Ectodermal cell (in vitro differentiated cells): ENCODE measurements around the gene DHCR7.

Experiments used
- H3K27ac ChIP-seq: 2 replicates; pipeline ENCODE4 v1.7.0; 2013; ENCODE audit warnings: mild to moderate bottlenecking, low read depth, low read length; ENCODE audit not compliant: insufficient read depth, poor library complexity, severe bottlenecking
- H3K27me3 ChIP-seq: 2 replicates; pipeline ENCODE4 v1.7.0; 2013; ENCODE audit warnings: mild to moderate bottlenecking, low read length; ENCODE audit not compliant: insufficient read depth, control insufficient read depth, poor library complexity, severe bottlenecking
- H3K36me3 ChIP-seq: one replicate; pipeline ENCODE4 v1.7.0; 2013; ENCODE audit warnings: low read length; ENCODE audit not compliant: control insufficient read depth, insufficient read depth
- H3K4me1 ChIP-seq: one replicate; pipeline ENCODE4 v1.7.0; 2013; ENCODE audit warnings: low read length; ENCODE audit not compliant: control insufficient read depth, insufficient read depth
- H3K4me3 ChIP-seq: 2 replicates; pipeline ENCODE4 v1.7.0; 2013; ENCODE audit warnings: low read depth, low read length, control low read depth; ENCODE audit not compliant: insufficient read depth
- H3K9me3 ChIP-seq: 2 replicates; pipeline ENCODE4 v1.7.0; 2013; ENCODE audit warnings: mild to moderate bottlenecking, low read length, moderate library complexity; ENCODE audit not compliant: control insufficient read depth
- WGBS, 2 experiments: methylation state at CpG; one replicate each; pipeline ENCODE4 v1.1.7; 2013; ENCODE audit warnings: missing lambda C conversion rate in 2 of 2; 5-methylcytosine and 5-hydroxymethylcytosine counted together

Gene DHCR7

GRCh38 chr11:71418643-71419042 is 29.6 kb downstream of the DHCR7 start:
- H3K27ac ChIP-seq, result no peak overlapping the region

DNA sequence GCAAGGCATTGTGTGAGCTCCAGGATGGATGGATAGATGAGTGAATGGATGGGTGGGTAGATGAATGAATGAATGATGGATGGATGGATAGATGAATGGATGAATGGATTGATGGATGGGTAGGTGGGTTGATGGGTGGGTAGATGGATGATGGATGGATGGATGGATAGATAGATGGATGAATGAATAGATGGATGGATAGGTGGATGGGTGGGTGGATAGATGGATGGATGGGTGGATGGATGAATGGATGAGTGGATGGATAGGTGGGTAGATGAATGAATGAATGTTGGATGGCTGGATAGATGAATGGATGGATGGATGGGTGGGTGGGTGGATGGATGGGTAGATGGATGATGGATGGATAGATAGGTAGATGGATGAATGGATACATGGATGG is 33.5 kb downstream of the DHCR7 start:
- H3K36me3 ChIP-seq, result no peaks in the 10 kb centered on the region
- H3K9me3 ChIP-seq, result no peaks in the 10 kb centered on the region
- no peaks in the 10 kb centered on the region for H3K27me3 ChIP-seq
- H3K4me3 ChIP-seq, result no peak overlapping the region
- H3K27ac ChIP-seq, result no peak overlapping the region
- H3K4me1 ChIP-seq, result no peaks in the 10 kb centered on the region

More at GRCh38 chr11:71418643-71419042, 29.6 kb downstream of the DHCR7 start:
- H3K36me3 ChIP-seq, result no peaks in the 10 kb centered on the region
- H3K27me3 ChIP-seq, result no peaks in the 10 kb centered on the region
- H3K4me3 ChIP-seq, result no peak overlapping the region
- no peaks in the 10 kb centered on the region for H3K9me3 ChIP-seq
- 87 to 91% methylated on average over 8 of the region's 8 CpGs for WGBS, 2 experiments
- H3K4me1 ChIP-seq, result no peaks in the 10 kb centered on the region

GRCh38 chr11:71410363-71410966 is 37.7 kb downstream of the DHCR7 start:
- no peak overlapping the region for H3K27ac ChIP-seq
- WGBS, 2 experiments, result 80 to 81% methylated on average over 7 of the region's 7 CpGs
- H3K4me1 ChIP-seq, result no peaks in the 10 kb centered on the region
- no peaks in the 10 kb centered on the region for H3K36me3 ChIP-seq
- H3K9me3 ChIP-seq, result no peaks in the 10 kb centered on the region
- no peaks in the 10 kb centered on the region for H3K27me3 ChIP-seq
- no peak overlapping the region for H3K4me3 ChIP-seq

- Histone ChIP-seq H3K4me3 (no peak overlapping the region), H3K9me3 (no peaks in the 10 kb centered on the region), H3K27ac (no peak overlapping the region), H3K27me3 (no peaks in the 10 kb centered on the region), H3K36me3 (no peaks in the 10 kb centered on the region), H3K4me1 (no peaks in the 10 kb centered on the region)
- whole genome bisulfite sequencing, 2 experiments, result 82 to 83% methylated on average over 4 to 7 of the region's 7 CpGs
These were observed 39.4 kb downstream of the DHCR7 start for GRCh38 chr11:71408826-71409225.

DNA sequence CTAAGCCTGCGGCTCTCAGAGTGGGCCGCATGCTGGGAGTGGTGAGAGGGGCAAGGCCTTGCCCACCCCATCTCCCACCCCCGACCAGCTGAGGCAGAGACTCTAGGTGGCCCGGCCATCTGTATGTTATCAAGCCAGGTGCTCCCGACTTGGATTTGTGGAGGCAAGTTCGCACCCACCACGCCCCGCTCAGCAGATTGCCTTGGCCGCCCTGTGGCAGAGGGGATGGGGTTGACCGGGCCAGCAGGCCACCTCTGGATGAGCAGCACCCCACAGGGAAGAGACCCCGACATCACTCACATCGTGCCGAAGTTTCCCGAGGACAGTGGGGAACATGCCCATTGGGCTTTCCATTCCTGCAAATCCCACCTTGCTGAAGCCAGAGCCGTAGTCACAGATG is 40.8 kb downstream of the DHCR7 start:
- no peak overlapping the region for H3K27ac ChIP-seq
- no peaks in the 10 kb centered on the region for H3K27me3 ChIP-seq
- WGBS, 2 experiments, result 87% methylated on average over 15 of the region's 15 CpGs
- H3K9me3 ChIP-seq, result no peaks in the 10 kb centered on the region
- no peaks in the 10 kb centered on the region for H3K4me1 ChIP-seq
- H3K4me3 ChIP-seq, result no peak overlapping the region
- H3K36me3 ChIP-seq, result no peaks in the 10 kb centered on the region

DNA sequence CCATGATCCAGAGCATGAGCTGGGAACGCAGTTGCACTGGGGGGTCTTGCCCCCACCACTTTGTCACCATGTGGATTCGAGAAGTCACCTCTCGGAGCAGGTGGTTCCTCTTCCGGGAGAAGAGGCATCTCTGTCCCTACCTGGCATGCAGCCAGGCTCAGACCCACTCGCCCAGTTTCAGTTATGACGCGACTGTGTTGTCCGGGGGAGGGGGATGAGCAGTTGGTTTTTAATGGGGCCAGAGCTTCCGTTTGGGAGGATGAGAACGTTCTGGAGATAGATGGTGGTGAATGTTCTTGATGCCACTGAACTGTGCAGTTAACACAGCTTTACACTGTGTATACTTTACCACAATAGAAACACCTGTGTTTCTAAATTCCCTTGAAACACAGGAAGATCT is 41.5 kb downstream of the DHCR7 start:
- no peaks in the 10 kb centered on the region for H3K36me3 ChIP-seq
- H3K4me3 ChIP-seq, result no peak overlapping the region
- WGBS, 2 experiments, result 93 to 97% methylated on average over 10 of the region's 10 CpGs
- no peaks in the 10 kb centered on the region for H3K4me1 ChIP-seq
- no peaks in the 10 kb centered on the region for H3K27me3 ChIP-seq
- no peak overlapping the region for H3K27ac ChIP-seq
- H3K9me3 ChIP-seq, result no peaks in the 10 kb centered on the region

DNA sequence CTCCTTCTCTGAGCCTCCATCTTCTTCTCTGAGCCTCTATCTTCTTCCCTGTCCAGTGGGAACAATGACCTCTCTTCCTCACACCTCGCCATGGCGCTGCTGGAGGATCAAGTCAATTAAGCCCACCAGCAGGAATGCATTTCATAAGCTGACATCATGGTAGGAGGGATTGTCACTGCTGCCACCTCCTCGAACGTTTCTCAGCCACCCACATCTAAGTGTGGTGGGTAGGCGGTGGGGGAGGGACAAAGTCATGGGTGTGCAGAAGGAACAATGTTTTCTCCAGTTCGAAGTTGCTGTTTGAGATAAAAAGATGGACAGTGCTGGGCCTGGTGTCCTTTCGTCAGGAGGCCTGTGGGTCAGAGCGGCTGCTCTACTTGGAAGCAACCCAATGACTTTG is 44.0 kb downstream of the DHCR7 start:
- Histone ChIP-seq H3K27me3 (no peaks in the 10 kb centered on the region), H3K9me3 (no peaks in the 10 kb centered on the region), H3K4me1 (no peaks in the 10 kb centered on the region), H3K27ac (no peak overlapping the region), H3K4me3 (no peak overlapping the region), H3K36me3 (no peaks in the 10 kb centered on the region)
- 88 to 91% methylated on average over 8 of the region's 8 CpGs for WGBS, 2 experiments

GRCh38 chr11:71402878-71403277 is 45.3 kb downstream of the DHCR7 start:
- 82 to 84% methylated on average over 15 of the region's 15 CpGs for WGBS, 2 experiments
- Histone ChIP-seq H3K4me3 (no peak overlapping the region), H3K9me3 (no peaks in the 10 kb centered on the region)

DNA sequence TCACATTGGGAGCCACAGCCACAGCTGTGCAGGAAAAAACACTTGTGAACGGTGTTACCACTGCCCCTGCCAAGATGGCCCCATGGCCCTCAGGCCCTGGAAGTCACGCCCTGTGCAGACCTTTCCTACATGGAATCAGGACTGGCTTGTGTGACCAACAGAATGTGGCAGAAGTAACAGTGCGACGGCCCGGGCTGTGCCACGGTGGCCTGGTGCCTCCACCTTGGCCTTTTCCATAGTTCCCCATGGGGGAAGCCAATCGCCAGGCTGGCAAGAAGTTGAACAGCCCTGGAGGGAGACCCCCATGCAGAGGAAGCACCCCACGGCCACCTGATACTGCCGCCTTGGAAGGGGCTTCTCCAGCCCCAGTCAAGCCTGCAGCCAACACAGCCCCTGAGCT is 48.0 kb downstream of the DHCR7 start:
- no peaks in the 10 kb centered on the region for H3K9me3 ChIP-seq
- no peaks in the 10 kb centered on the region for H3K4me1 ChIP-seq
- no peak overlapping the region for H3K27ac ChIP-seq
- WGBS, 2 experiments, result 93 to 94% methylated on average over 9 of the region's 9 CpGs
- no peaks in the 10 kb centered on the region for H3K27me3 ChIP-seq
- no peak overlapping the region for H3K4me3 ChIP-seq
- no peaks in the 10 kb centered on the region for H3K36me3 ChIP-seq

More at GRCh38 chr11:71402878-71403277, 45.3 kb downstream of the DHCR7 start:
- Histone ChIP-seq H3K4me1 (no peaks in the 10 kb centered on the region), H3K27me3 (no peaks in the 10 kb centered on the region), H3K36me3 (no peaks in the 10 kb centered on the region), H3K27ac (no peak overlapping the region)

- WGBS, 2 experiments, result 92 to 93% methylated on average over 7 of the region's 7 CpGs
- no peaks in the 10 kb centered on the region for H3K4me1 ChIP-seq
- no peak overlapping the region for H3K27ac ChIP-seq
- H3K4me3 ChIP-seq, result no peak overlapping the region
- H3K27me3 ChIP-seq, result no peaks in the 10 kb centered on the region
- no peaks in the 10 kb centered on the region for H3K36me3 ChIP-seq
- no peaks in the 10 kb centered on the region for H3K9me3 ChIP-seq
These were observed 48.9 kb downstream of the DHCR7 start for GRCh38 chr11:71399341-71399740.

- no peaks in the 10 kb centered on the region for H3K27me3 ChIP-seq
- H3K36me3 ChIP-seq, result no peaks in the 10 kb centered on the region
- no peak overlapping the region for H3K4me3 ChIP-seq
- 94 to 95% methylated on average over 17 of the region's 17 CpGs for WGBS, 2 experiments
- H3K9me3 ChIP-seq, result no peaks in the 10 kb centered on the region
- no peaks in the 10 kb centered on the region for H3K4me1 ChIP-seq
- H3K27ac ChIP-seq, result no peak overlapping the region
These were observed 50.2 kb downstream of the DHCR7 start for GRCh38 chr11:71397961-71398360.
